K562 (cell line): ENCODE measurements around the gene UNC13A. TPM values are rescaled to one million over a fixed set of nuclear protein-coding genes. Genes with fewer than 3 reads are reported as not detected.
A peak's percentile ranks its signal among the peaks of the same experiment; 100 is the strongest.

Experiments used
- ATF7 ChIP-seq: fragments of 450-650 bp; IDR thresholded peaks from 2 replicates; pipeline ENCODE4 v1.7.1; 2014; ENCODE audit warnings: mild to moderate bottlenecking, moderate library complexity
- BRF1 ChIP-seq: IDR thresholded peaks from 3 replicates; pipeline ENCODE4 v1.6.1; 2011; ENCODE audit warnings: borderline replicate concordance, mild to moderate bottlenecking; ENCODE audit not compliant: insufficient read length; ENCODE audit errors: extremely low read depth
- CREM ChIP-seq: IDR thresholded peaks from 2 replicates; pipeline ENCODE4 v1.6.1; 2014; ENCODE audit warnings: antibody characterized with exemption, low read depth
- DDX20 ChIP-seq: fragments of 450-650 bp; IDR thresholded peaks from 2 replicates; pipeline ENCODE4 v1.6.1; 2016; ENCODE audit warnings: missing genetic modification characterization, low read depth, mild to moderate bottlenecking, missing compliant biosample characterization, moderate library complexity
- EGR1 ChIP-seq: fragments of 450-650 bp; conservative IDR thresholded peaks from 2 replicates; pipeline ENCODE4 v1.6.1; 2017; ENCODE audit warnings: mild to moderate bottlenecking
- HEY1 ChIP-seq: fragments of 250-450 bp; sonication (Bioruptor Pico); IDR thresholded peaks from 2 replicates; pipeline ENCODE4 v1.5.0; 2020; ENCODE audit warnings: mild to moderate bottlenecking, moderate library complexity, borderline replicate concordance
- HNRNPL ChIP-seq: fragments of 200-400 bp; formaldehyde crosslinking; IDR thresholded peaks from 2 replicates; pipeline ENCODE4 v1.6.1; 2017; ENCODE audit warnings: low read depth, mild to moderate bottlenecking, low read length
- KDM2B ChIP-seq: fragments of 250-450 bp; sonication (Bioruptor Pico); IDR thresholded peaks from 2 replicates; pipeline ENCODE4 v1.8.0; 2021; ENCODE audit warnings: mild to moderate bottlenecking, moderate library complexity
- KLF1 ChIP-seq: fragments of 450-650 bp; IDR thresholded peaks from 2 replicates; pipeline ENCODE4 v1.6.1; 2016; ENCODE audit warnings: missing genetic modification characterization, missing compliant biosample characterization
- LCOR ChIP-seq: sonication (generic); formaldehyde crosslinking; IDR thresholded peaks from 2 replicates; pipeline ENCODE4 v1.8.0; 2022; ENCODE audit warnings: mild to moderate bottlenecking, missing genetic modification reagents
- NR3C1 ChIP-seq: sonication (generic); formaldehyde crosslinking; IDR thresholded peaks from 2 replicates; pipeline ENCODE4 v1.8.1; 2022; ENCODE audit warnings: missing genetic modification reagents
- PHF20 ChIP-seq: fragments of 450-650 bp; IDR thresholded peaks from 2 replicates; pipeline ENCODE4 v1.6.1; 2018; ENCODE audit not compliant: partially characterized antibody
- PRMT5 ChIP-seq: sonication (generic); formaldehyde crosslinking; IDR thresholded peaks from 2 replicates; pipeline ENCODE4 v1.5.0; 2020; ENCODE audit warnings: missing genetic modification reagents
- TFAM ChIP-seq: fragments of 250-450 bp; sonication (Bioruptor Pico); conservative IDR thresholded peaks from 2 replicates; pipeline ENCODE4 v1.5.0; 2021; ENCODE audit warnings: mild to moderate bottlenecking, moderate library complexity
- TGIF2 ChIP-seq: sonication (generic); formaldehyde crosslinking; IDR thresholded peaks from 2 replicates; pipeline ENCODE4 v1.8.1; 2022; ENCODE audit warnings: mild to moderate bottlenecking, missing genetic modification reagents, moderate library complexity
- U2AF2 ChIP-seq: fragments of 200-400 bp; formaldehyde crosslinking; optimal IDR thresholded peaks from 2 replicates; pipeline ENCODE3; 2017; ENCODE audit warnings: low read depth, mild to moderate bottlenecking, low read length
- ZFP36 ChIP-seq: fragments of 150-350 bp; IDR thresholded peaks from 2 replicates; pipeline ENCODE4 v1.6.1; 2018; ENCODE audit warnings: low read length, low read depth; ENCODE audit not compliant: partially characterized antibody
- ZNF239 ChIP-seq: fragments of 250-450 bp; sonication (Bioruptor Pico); IDR thresholded peaks from 2 replicates; pipeline ENCODE4 v1.4.0; 2020; ENCODE audit warnings: mild to moderate bottlenecking
- ZNF263 ChIP-seq: sonication (generic); formaldehyde crosslinking; IDR thresholded peaks from 2 replicates; pipeline ENCODE4 v1.8.0; 2022; ENCODE audit warnings: mild to moderate bottlenecking, missing genetic modification reagents, borderline replicate concordance
- polyA plus RNA-seq, 8 experiments: library from polyadenylated mRNA; depleted of rRNA in 4 of 8; stranded (reverse) in 5 of 8; unstranded in 3 of 8; fragments of >200 nt; fragmentation: Nextera tagmentation in 2 of 8; fragmentation: Illumina TruSeq in 1 of 8; extraction: Ambion mirVana in 2 of 8; extraction: Trizol in 1 of 8; gene quantifications; 2 replicates each; pipeline versions ENCODE4 v1.2.1 to v1.2.3, GENCODE V29; 2011 to 2014; ENCODE audit warnings: inconsistent platforms in 1 of 8, missing spikeins in 1 of 8
- total RNA-seq, 7 experiments: library from RNA; depleted of rRNA in 6 of 7; stranded (reverse); fragments of >200 nt in 6 of 7; fragmentation: Illumina TruSeq in 2 of 7; extraction: Trizol in 2 of 7; gene quantifications; 2 replicates each; pipeline versions ENCODE4 v1.2.1 to v1.2.3, GENCODE V29; 2011 to 2021; ENCODE audit warnings: low replicate concordance in 1 of 7
- TF ChIP-seq, protein P1 (sequence below): sonication (generic); formaldehyde crosslinking; IDR thresholded peaks from 2 replicates; pipeline ENCODE4 v1.8.0; 2022; ENCODE audit warnings: mild to moderate bottlenecking, missing genetic modification reagents
- TF ChIP-seq, protein P2 (sequence below), 3 experiments: fragments of 200-800 bp in 1 of 3; sonication (Bioruptor generic) in 1 of 3; sonication (generic) in 1 of 3; formaldehyde crosslinking in 1 of 3; IDR thresholded peaks; 2 replicates each; pipeline versions ENCODE4 v1.6.1 to v1.8.0; 2016 to 2022; ENCODE audit warnings: mild to moderate bottlenecking in 2 of 3, missing compliant biosample characterization in 2 of 3, missing genetic modification characterization in 2 of 3, missing genetic modification reagents in 1 of 3
- TF ChIP-seq, protein P3 (sequence below): fragments of 250-450 bp; sonication (Bioruptor Pico); IDR thresholded peaks from 2 replicates; pipeline ENCODE4 v1.4.0; 2020; ENCODE audit warnings: mild to moderate bottlenecking

Gene UNC13A
- total and polyA plus RNA-seq, 9 of the 15 experiments (the other 6 are each of a cell fraction or from before 2014, with no cell fraction given), result 0.03 to 1.0 (median 0.25) TPM

DNA sequence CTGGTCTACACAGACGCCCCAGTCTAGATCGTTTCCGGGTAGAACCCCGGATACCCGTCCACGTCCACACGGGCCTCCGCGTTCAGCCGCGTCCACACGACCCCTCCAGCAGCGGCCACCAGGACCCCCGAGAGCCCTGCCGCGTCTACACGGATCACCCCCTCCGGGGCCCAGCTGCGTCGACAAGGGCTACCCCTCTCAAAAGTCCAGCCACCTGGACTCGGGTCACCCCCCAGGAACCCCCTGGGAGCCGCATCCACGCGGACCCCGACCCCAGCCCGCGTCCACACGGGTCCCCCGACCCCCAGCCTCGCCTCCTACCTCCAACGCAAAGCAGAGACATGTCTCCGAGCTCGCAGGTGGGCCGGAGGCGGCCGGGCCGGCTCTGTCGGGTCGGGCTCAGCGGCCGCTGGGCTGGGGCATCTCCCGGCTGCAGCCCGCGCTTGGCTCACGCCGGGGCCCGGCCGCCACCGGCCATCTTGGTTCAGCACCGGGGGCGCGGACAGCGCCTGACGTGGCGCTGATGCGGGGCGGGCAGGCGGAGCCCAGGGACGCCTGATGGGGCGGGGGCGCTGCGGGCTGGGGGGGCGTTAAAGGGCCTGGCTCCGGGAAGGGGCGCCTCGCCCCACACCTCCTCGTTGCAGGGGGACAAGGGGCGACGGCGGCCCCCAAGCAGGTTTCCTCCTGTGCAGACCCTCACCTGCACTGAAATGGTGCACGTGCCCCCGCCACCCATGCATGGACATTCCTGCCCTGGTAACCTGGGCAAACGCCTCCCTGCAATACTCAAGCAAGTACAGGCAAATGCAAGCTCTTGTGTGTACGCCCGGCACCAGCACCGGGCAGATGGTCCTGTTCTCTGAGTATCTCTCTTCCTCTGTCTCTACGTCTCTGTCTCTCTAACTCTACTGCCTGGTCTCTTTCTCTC lies at the start of gene UNC13A (continued):
- TF ChIP-seq PHF20 (no peak), PRMT5 (CRISPR knock-in tag) (peak; percentile 93), ZFP36 (no peak), HNRNPL (peak; percentile 96), ZNF263 (CRISPR knock-in tag) (peak; percentile 65; the same call in 1 of the 2 replicates), KLF1 (tag) (no peak), TGIF2 (0 out of 2 replicates have a peak, but pooled peaks have one; percentile 21), HEY1 (no peak), KDM2B (no peak), NR3C1 (CRISPR knock-in tag) (peak; percentile 90; the same call in 1 of the 2 replicates), TFAM (CRISPR knock-in tag) (no peak), ZNF239 (no peak), CREM (peak; percentile 93), U2AF2 (no peak), BRF1 (no peak), LCOR (0 out of 2 replicates have a peak, but pooled peaks have one; percentile 32), EGR1 (peak; percentile 31; the same call in 1 of the 2 replicates), DDX20 (tag) (no peak), ATF7 (no peak)
- TF ChIP-seq, protein P1, sequence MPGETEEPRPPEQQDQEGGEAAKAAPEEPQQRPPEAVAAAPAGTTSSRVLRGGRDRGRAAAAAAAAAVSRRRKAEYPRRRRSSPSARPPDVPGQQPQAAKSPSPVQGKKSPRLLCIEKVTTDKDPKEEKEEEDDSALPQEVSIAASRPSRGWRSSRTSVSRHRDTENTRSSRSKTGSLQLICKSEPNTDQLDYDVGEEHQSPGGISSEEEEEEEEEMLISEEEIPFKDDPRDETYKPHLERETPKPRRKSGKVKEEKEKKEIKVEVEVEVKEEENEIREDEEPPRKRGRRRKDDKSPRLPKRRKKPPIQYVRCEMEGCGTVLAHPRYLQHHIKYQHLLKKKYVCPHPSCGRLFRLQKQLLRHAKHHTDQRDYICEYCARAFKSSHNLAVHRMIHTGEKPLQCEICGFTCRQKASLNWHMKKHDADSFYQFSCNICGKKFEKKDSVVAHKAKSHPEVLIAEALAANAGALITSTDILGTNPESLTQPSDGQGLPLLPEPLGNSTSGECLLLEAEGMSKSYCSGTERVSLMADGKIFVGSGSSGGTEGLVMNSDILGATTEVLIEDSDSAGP (CRISPR knock-in tag), result peak; percentile 84; the same call in 1 of the 2 replicates
- TF ChIP-seq, protein P2, sequence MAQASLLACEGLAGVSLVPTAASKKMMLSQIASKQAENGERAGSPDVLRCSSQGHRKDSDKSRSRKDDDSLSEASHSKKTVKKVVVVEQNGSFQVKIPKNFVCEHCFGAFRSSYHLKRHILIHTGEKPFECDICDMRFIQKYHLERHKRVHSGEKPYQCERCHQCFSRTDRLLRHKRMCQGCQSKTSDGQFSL (CRISPR knock-in tag; IDR thresholded peaks at IDR 0.05), result peak; percentile 91
- TF ChIP-seq, protein P2 (tag; IDR thresholded peaks at IDR 0.05), result peak in 1 of 2 experiments; percentile 96; a peak in 2 of 4 replicates
- TF ChIP-seq, protein P3, sequence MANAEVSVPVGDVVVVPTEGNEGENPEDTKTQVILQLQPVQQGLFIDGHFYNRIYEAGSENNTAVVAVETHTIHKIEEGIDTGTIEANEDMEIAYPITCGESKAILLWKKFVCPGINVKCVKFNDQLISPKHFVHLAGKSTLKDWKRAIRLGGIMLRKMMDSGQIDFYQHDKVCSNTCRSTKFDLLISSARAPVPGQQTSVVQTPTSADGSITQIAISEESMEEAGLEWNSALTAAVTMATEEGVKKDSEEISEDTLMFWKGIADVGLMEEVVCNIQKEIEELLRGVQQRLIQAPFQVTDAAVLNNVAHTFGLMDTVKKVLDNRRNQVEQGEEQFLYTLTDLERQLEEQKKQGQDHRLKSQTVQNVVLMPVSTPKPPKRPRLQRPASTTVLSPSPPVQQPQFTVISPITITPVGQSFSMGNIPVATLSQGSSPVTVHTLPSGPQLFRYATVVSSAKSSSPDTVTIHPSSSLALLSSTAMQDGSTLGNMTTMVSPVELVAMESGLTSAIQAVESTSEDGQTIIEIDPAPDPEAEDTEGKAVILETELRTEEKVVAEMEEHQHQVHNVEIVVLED (CRISPR knock-in tag), result peak; percentile 74
